ENCODE results near the gene CT47C1.

CT47C1 gene

GRCh38 chrX:119082278-119082677 is 9.5 kb downstream of the CT47C1 start:
- DNase-seq (ENCODE audit: low read depth): no peak
- TF ChIP-seq POLR2A (IDR thresholded peaks at IDR 0.05; ENCODE audit: extremely low read depth, insufficient read length) (no peak), MYC (IDR thresholded peaks at IDR 0.05; ENCODE audit: low read depth, low read length) (no peak), MAX (IDR thresholded peaks at IDR 0.05; ENCODE audit: low read depth, low read length) (no peak)
- TF ChIP-seq, protein P1, sequence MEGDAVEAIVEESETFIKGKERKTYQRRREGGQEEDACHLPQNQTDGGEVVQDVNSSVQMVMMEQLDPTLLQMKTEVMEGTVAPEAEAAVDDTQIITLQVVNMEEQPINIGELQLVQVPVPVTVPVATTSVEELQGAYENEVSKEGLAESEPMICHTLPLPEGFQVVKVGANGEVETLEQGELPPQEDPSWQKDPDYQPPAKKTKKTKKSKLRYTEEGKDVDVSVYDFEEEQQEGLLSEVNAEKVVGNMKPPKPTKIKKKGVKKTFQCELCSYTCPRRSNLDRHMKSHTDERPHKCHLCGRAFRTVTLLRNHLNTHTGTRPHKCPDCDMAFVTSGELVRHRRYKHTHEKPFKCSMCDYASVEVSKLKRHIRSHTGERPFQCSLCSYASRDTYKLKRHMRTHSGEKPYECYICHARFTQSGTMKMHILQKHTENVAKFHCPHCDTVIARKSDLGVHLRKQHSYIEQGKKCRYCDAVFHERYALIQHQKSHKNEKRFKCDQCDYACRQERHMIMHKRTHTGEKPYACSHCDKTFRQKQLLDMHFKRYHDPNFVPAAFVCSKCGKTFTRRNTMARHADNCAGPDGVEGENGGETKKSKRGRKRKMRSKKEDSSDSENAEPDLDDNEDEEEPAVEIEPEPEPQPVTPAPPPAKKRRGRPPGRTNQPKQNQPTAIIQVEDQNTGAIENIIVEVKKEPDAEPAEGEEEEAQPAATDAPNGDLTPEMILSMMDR (IDR thresholded peaks at IDR 0.05; ENCODE audit: low read depth, low read length): no peak
- no peak overlapping the region for H3K4me3 ChIP-seq (ENCODE audit: low read depth, low read length)

DNA sequence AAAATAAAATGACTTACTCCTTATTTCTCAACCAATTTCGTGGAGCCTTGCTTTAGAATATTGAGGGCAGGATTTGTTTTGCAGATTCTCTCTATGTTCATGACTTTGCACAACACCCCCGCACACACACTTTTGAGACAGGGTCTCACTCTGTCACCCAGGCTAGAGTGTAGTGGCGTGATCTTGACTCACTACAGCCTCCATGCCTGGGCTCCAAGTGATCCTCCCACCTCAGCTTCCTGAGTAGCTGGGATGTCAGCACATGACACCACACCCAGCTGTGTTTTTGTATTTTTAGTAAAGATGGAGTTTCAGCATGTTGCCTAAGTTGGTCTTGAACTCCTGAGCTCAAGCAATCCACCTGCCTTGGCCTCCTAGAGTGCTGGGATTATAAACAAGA is 12.0 kb downstream of the CT47C1 start:
- DNase-seq (ENCODE audit: low read depth): no peak
- TF ChIP-seq MYC (IDR thresholded peaks at IDR 0.05; ENCODE audit: low read depth, low read length): no peak
- no peak for TF ChIP-seq MAX (IDR thresholded peaks at IDR 0.05; ENCODE audit: low read depth, low read length)
- TF ChIP-seq POLR2A (IDR thresholded peaks at IDR 0.05; ENCODE audit: extremely low read depth, insufficient read length): no peak
- TF ChIP-seq, protein P1 (IDR thresholded peaks at IDR 0.05; ENCODE audit: low read depth, low read length): no peak
- H3K4me3 ChIP-seq (ENCODE audit: low read depth, low read length): no peak overlapping the region

- DNase-seq (ENCODE audit: low read depth): no peak
- H3K4me3 ChIP-seq (ENCODE audit: low read depth, low read length): no peak overlapping the region
- TF ChIP-seq MYC (IDR thresholded peaks at IDR 0.05; ENCODE audit: low read depth, low read length): no peak
- no peak for TF ChIP-seq POLR2A (IDR thresholded peaks at IDR 0.05; ENCODE audit: extremely low read depth, insufficient read length)
- TF ChIP-seq, protein P1 (IDR thresholded peaks at IDR 0.05; ENCODE audit: low read depth, low read length): no peak
Measured at GRCh38 chrX:119087121-119087520, 14.3 kb downstream of the CT47C1 start.

- DNase-seq (ENCODE audit: low read depth): no peak
- H3K4me3 ChIP-seq (ENCODE audit: low read depth, low read length): no peak overlapping the region
- TF ChIP-seq MYC (IDR thresholded peaks at IDR 0.05; ENCODE audit: low read depth, low read length): no peak
- TF ChIP-seq, protein P1 (IDR thresholded peaks at IDR 0.05; ENCODE audit: low read depth, low read length): no peak
- TF ChIP-seq POLR2A (IDR thresholded peaks at IDR 0.05; ENCODE audit: extremely low read depth, insufficient read length): no peak
- TF ChIP-seq MAX (IDR thresholded peaks at IDR 0.05; ENCODE audit: low read depth, low read length): no peak
Measured at GRCh38 chrX:119089619-119090018, 16.8 kb downstream of the CT47C1 start.

DNA sequence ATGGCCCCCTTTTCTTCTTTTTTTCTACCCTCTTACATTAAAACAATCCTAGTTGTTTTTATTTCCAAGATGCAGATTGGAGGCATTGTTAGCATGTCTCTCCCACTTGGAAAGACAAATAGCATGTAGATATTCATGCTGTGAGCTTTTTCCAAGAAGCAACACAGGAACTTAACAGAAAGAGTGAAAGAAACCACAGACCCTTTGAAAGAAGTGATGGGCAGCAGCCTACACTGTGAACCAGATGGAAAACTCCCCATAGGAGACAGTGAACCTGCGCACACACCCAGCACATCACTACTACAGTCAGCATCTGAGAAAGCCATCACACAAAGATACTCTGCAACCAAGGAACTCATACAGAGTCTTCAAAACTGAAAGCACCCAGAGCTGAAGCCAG is 17.8 kb downstream of the CT47C1 start:
- TF ChIP-seq MYC (IDR thresholded peaks at IDR 0.05; ENCODE audit: low read depth, low read length) (no peak), POLR2A (IDR thresholded peaks at IDR 0.05; ENCODE audit: extremely low read depth, insufficient read length) (no peak), MAX (IDR thresholded peaks at IDR 0.05; ENCODE audit: low read depth, low read length) (no peak)
- TF ChIP-seq, protein P1 (IDR thresholded peaks at IDR 0.05; ENCODE audit: low read depth, low read length): no peak
- no peak for DNase-seq (ENCODE audit: low read depth)
- H3K4me3 ChIP-seq (ENCODE audit: low read depth, low read length): no peak overlapping the region

All from NB4 (cell line).